ENCODE data around the gene RAP1GAP2. TPM values are rescaled to one million over a fixed set of nuclear protein-coding genes. Genes with fewer than 3 reads are reported as not detected.

The RAP1GAP2 gene
- total RNA-seq, 1 experiment from 2014 or later: 3.8 TPM

DNA sequence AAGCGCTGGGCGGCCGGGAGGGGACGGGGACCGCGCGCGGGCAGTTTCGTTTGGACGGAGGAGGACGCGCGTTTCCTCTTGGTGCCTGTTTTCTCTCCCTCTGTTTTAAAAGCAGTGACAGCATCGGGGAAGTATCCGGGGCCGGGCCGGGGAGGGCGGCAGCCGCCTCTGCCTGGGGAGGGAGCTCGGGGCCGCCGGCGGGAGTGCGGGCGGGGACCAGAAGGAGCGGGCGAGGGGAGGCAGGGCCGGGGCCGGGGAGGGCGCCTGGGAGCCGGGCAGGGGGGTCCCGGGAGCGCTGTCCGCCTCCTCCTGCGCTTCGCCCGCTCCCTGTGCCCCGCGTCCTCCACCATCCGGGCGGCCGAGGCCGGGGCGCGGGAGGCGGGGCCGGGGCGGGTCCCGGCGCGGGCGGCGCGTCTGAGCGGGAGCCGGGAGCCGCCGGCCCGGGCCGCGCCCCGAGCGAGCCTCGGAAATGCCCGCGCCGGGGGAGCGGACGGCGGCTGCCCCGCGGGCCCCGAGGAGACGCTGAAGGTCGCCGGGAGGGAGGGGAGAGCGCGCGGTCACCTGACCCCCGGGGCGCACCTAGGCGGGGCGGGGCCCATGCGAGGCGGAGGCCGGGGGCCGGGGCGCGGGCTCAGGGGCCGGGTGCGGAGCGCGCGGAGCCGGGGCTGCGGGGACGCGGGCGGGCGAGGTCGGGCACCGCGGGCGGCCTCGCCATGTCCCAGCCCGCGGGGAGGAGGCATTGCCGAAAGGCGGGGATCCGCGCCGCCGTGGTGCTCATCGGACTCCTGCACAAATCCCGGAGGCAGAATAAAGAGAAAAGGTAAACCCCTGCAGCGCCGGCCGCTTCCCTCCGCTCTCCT is 57.3 kb downstream of the RAP1GAP2 start:
- DNase-seq (ENCODE audit: low read depth): peak; percentile 60

DNA sequence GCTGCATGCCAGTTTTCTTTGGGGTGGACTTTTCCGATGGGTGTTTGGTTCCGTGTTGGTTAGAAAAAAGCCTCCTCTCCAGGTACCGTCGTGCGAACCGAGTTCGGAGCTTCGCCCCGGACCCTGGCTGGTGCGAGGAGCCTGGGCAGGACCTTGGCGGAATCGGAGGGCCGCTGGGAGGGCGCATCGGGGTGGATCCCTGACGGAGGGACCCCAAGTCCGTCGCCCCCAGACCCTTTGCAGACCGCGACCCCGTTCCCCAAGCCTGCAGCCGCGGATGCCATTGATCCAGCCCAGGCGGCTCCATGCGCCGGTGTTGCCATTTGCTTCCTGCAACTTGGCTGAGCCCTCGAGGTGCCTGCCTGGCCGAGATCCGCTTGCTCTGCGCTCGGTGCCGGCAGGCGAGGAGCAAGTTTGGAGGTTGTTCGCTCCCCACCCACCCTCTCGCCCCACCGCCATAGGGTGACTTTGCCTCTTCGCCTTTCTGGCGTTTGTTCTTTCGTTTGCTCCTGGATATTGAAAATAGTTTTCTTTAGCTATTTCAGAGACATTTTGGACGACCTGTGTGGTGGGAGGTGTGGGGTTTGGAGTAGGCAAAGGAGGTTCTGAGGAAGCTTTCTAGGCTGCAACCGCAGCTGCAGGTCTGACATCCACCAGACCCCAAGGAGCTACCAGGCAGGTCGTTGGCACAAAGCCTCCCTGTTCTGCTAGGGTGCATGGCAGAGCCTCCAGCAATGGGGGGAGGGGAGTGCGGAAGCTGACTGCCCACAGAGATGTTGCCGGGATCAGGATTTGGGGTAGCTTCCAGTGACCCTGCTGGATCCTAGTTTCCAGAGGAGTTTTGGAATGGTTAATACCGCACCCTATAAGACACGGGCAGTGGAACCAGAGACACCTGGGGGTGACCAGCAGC is 58.2 kb downstream of the RAP1GAP2 start:
- DNase-seq (ENCODE audit: low read depth): no peak

DNA sequence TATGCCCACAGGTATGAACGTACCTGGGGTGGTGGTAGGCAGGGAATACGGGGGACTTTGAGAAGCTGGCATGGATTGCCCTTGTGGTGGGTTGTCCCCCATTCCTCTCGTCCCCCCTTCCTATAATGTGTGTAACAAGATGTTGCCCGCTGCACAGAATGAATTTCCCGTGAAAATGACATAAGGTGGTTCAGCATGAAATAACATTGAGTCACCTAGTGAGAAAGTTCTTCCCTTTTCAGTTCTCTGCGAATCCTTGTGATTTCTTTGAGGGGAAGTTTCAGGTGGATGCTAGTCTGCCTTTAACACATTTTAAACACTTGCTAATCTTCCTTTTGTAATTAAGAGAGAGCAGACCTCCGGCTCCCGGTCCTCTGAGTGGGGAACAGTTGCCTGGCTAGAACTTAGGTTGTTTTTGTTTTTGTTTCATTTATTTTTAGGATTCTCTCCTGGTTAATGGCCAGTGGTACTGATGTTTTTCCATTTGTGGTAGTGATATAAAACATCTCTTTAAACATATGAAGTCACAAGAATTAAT is 58.9 kb downstream of the RAP1GAP2 start:
- DNase-seq (ENCODE audit: low read depth): no peak

DNA sequence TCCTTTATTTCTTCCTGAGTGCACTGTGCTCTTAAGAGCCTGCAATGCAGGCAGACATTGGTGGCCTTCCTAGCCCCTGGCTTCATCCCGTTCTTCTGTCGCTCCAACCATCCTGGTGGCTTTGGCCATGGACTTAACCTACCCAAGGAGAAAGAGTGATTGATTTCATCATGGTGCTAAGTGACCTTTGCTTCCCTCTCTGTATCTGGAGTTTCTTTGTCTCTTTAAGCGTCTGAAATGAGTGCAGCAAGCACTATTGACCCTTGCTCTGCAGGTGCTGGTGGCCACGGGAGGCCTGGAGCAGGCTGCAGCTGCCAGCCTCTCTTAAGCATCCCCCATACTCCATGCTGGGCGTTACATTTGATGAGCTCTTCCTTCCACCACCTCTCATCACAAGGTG is 60.5 kb downstream of the RAP1GAP2 start:
- no peak for DNase-seq (ENCODE audit: low read depth)

DNA sequence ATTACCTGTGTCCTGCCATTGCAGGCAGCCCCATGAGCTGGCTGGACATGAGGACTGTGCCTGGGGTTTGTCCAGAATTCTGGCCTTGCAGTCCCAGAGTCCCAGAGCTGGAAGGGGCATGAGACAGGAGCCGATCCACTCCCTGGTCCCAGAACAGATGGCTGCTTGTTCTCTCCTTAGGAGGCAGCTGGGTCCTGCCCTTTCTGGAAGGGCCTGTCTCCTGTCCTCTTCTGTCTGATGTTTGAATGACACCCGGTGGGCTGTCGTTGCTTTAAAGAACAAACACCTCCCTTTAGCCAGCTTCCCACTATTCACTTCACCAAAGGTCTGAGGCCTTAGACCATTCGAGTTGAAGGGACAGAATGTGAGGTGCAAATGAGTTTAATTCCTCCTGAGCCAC is 63.8 kb downstream of the RAP1GAP2 start:
- no peak for DNase-seq (ENCODE audit: low read depth)

DNA sequence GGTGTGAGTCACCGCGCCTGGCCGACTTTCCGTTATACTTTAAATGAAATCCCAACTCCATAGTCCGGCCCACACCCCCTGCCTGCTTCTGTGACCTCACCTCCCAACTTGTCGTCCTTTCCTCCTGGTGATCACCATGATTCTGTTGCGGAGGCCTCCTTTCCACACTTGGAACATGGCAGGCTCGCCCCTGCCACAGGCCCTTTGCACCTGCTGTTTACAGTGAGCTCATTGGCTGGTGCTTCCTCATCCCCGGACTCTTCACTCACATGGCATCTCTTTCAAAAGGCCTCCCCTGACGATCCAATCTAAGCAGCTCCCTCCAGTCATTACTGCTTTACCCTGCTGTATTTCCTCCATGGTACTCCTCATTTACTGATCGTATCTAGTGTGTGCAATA is 64.6 kb downstream of the RAP1GAP2 start:
- DNase-seq (ENCODE audit: low read depth): no peak

DNA sequence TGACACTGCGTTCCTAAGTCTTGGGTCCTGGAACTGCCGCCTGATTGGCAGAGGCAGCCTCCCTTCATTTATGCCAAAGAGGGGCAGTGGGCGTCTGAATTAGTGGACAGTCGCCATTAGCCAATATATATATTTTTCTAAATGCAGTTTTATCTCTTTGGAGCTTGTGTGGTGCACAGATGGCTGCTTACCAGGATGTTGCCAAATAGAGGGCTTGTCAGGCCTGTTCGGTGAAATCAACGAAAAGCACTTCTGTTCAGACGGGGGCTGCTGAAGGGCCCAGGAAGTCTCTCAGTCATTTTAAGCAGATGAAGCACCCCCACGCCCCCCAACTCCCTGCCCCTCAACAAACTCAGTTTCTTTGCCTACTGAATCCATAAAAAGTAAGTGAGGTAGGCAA is 66.0 kb downstream of the RAP1GAP2 start:
- no peak for DNase-seq (ENCODE audit: low read depth)

DNA sequence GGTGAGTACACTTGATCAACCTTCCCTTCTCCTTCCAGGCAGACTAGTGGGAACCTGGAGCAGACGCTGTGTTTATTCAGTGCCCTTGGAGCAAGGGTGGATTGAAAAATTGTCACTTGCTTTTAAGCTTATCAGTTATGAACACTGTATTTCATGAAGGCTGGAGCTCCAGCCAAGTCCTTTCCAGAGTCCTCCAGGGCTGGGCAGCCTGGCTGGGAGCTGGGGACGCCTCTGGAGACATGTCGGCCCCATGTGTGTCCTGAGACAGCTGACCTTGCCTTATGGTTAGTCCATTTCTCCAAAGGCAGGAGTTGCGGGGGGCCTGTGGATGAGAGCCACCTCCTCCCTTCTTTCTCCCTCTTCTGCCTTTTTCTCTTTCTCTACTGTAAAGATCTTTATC is 67.0 kb downstream of the RAP1GAP2 start:
- no peak for DNase-seq (ENCODE audit: low read depth)

DNA sequence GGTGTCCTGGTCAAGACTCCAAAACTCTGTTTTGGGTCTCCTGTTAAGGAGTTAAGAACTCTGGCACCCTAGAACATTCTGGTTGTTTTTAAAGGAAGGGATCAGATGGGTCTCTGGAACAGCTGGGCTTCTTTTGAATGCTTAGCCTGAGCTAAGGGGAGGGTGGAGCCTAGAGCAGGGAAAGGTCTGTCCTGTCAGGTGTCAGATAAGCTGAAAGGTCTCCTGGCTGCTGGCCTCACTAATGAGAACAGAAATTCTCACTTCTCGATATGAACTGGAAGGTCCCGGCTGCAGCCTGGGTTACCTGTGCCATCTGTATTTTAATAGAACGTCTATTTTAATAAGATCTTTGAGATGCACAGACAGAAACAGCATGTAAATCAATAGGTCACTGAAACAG is 69.0 kb downstream of the RAP1GAP2 start:
- DNase-seq (ENCODE audit: low read depth): no peak

DNA sequence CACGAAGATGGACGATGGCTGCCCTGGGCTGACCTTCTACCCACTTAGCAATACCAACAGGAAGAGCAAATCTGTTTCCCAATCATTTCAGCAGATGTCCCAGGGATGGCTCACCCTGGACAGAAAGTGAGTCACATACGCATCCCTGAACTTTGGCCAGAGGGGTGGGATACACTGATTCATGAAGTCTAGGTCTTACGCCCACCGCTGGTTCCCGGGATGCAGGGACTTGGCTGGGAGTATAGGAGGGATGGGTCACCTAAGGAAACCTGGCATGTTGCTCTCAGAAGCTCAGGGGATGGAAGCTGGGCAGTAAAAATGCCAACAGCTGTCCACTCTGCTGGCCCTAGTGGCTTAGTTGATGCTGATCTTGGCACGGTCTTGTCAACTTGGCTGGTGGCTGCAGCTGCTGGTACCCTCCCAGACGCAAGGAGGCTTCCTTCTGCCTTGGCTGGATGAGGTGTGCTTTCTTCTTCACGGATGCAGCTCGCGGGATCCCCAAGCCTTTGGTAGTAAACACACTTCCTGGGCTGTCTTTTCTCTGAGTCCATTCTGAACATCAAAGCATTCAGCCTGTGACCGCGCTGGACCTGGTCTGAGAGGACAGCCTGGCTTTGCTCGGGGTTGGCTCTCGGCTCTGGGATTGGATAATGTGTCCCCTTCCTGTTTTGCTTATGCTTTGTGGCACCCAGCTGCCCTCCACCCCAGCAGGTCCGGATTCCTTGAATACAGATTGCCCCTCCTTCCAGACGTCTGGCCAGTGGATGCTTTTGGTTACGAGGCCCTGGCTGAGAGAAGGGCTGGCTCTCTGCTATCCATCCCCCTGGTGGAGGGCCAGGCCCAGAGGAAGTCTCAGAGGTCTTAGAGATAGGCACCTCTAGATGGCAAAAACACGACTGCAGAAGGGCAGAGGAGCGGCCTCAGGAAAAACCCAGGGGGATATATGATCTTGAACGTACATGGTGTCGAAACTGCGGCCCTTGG is 71.5 kb downstream of the RAP1GAP2 start:
- peak; percentile 71 for DNase-seq (ENCODE audit: low read depth)

DNA sequence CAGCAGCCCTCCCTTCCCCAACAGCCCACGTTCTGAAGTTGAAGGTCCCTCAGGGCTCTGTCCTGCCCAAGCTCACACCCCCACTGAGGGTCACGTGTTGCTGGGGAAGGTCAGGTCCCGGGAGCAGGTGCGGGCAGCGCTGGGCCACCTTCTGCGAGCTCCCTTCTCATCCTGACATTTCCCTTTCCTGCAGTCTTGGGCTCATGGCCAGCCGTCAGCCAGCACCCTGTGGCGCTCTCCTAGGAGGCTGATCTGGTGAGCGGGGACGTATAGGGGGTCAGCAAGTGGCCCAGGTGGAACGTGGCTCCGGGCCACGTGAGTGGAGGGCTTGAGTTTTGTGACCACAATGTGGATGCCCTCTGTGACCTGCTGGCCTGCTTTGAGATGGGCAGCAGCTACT is 73.4 kb downstream of the RAP1GAP2 start:
- DNase-seq (ENCODE audit: low read depth): no peak

DNA sequence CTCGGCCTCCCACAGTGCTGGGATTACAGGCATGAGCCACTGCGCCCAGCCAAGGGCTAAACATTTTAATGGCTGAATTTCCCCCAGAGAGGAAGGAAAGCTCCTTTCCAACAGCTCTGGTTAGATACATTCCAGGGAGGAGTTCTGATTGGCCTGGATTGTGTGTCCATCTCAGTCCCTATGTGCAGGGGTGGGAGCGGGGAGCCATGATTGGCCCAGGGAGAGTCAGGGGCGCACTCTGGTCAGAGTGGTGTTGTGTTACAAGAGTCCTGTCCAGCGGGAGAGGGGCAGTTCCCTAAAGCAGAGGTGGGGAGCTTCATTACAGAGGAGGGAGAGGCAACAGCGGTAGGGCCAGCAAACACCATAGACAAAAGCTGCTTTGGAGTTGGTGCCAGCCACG is 75.0 kb downstream of the RAP1GAP2 start:
- DNase-seq (ENCODE audit: low read depth): peak; percentile 48

DNA sequence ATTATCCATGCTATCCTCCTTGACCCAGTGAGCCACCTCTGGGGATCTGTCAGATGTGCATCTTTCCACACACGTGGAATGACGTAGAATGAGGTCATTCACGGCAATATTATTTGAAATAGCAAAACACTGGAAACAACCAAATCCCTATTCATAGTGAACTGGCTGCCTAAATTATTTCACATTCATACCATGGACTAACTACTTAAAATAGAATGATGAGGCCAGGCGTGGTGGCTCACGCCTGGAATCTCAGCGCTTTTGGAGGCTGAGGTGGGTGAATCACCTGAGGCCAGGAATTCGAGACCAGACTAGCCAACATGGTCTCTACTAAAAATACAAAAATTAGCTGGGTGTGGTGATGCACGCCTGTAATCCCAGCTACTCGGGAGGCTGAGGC is 75.5 kb downstream of the RAP1GAP2 start:
- DNase-seq (ENCODE audit: low read depth): peak; percentile 37

DNA sequence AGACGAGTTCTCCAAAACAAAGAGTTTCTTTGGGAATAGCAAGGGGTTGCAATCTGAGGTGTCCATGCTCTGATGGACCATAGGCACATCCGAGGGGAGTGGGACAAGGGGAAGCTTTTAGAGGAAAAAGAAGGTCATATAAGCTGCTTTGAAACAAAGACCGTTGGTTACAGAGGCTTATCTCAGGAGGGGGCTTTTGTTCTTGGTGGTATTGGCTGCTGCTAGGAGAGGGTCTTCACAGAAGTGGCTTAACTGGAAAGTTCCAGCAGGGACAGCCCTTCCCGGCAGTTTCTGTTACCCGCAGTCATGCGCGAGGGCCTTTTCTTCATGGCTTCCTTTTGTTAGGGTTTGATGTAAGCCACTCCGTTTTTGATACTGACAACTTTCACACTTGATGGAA is 76.0 kb downstream of the RAP1GAP2 start:
- no peak for DNase-seq (ENCODE audit: low read depth)

DNA sequence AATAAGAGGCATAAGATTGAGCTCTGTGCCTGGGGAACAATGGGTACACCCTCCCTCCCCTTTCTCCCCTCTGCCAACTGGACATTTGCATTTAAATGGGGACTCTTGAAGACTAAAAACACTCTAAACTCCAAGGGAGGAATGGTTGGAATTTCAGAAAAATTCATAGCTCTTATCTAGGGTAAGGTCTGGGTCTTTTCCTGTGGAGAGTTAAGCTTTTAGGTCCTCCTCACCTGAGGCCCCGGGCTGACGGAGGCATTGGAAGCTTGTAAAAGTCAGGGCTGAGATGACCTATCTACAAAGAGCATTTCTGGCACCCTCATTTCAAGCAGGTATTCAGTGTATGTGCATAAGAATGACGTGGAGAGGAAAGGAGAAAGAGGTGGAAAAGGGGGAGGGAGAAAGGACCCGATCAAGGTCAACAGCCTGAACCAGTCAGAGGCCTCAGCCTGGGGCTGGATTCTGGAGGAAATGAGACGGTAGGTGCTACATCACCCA is 78.0 kb downstream of the RAP1GAP2 start:
- peak; percentile 50 for DNase-seq (ENCODE audit: low read depth)

DNA sequence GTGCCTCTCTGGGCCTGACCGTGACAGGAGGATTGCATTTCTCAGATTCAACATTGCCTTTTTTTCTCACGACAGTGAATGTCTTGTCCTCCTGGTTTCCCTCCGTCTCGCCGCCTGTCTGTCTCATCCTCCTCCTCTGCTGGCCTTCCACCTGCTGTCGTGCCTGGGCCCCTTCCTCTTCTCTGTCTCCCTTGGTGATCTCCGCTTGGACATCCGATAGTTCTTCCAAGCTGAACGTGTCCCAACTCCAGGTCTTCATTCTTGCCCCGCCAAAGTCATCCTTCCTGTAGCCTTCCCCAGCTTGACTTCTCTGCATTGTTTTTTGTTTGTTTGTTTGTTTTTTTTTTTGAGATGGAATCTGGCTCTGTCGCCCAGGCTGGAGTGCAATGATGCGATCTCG is 79.4 kb downstream of the RAP1GAP2 start:
- no peak for DNase-seq (ENCODE audit: low read depth)

DNA sequence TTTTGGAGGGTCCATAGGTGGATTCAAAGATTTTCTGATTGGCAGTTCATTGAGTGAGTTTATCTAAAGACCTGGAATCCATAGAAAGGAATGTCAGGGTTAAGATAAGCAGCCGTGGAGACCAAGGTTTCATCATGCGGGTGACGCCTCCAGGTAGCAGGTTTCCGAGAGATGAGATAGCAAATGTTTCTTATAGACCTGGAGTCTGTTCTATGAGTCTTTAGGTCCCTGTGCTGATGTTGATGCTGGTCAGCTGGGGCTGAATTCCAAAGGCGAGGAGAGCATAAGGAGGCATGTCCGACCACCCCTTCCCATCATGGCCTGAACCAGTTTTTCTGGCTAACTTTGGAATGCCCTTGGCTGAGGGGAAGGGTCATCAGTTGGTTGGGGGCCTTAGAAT is 80.2 kb downstream of the RAP1GAP2 start:
- no peak for DNase-seq (ENCODE audit: low read depth)

DNA sequence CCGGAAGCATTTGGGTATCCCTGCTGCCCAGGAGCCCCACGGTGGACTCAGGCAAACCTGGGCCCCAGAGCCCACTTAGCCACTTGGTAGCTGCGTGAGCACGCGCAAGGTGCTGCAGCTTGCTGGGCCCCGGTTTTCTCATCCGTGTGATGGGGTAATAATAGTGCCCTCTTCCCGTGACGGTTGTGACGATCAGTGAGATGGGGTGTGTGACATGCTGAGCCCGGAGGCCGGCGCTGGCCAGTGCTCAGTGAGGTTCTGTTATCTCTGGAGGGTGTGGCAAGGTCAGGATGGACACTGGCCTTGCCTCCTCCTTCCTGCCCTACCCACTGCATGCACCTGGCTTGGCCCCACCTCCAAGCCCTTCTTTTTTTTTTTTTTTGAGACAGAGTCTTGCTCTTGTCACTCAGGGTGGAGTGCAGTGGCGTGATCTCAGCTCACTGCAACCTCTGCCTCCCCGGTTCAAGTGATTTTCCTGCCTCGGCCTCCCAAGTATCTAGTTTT is 82.6 kb downstream of the RAP1GAP2 start:
- DNase-seq (ENCODE audit: low read depth): no peak

DNA sequence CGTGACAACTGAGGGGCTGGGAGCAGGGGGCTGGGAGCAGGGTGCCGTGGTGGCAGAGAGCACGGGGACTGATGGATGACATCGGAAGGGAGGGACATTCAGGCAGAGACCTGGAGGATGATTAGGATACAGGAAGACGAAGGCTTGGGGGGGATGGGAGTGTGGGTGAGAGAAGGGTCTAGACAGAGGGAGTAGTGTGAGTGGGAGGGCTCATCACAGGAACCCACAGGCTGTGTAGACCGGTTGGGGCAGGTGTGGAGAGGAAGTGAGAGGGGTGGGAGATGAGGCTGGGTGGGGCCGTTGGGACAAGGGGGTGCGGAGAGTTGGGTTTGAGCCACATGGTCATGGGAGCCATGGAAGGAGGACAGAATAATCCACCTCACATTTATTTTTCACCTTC is 83.8 kb downstream of the RAP1GAP2 start:
- DNase-seq (ENCODE audit: low read depth): no peak

DNA sequence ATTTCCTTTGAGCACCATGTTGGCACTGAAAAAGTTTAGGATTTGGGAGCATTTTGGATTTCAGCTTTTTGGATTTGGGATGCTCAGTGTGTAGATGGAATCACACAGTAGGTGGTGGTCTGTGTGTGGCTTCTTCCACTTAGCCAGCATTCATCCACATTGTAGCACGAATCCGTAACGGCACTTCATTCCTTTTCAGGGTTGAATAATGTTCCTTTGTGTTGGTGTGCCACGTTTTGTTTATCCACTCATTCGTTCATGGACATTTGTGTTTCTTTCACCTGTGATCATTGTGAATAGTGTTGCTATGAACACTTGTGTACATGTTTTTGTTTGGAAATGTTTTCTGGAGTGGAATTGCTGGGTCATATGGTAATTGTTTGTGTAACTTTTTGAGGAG is 85.1 kb downstream of the RAP1GAP2 start:
- DNase-seq (ENCODE audit: low read depth): no peak
